Measurements from ENCODE around the gene TMEM179.

GRCh38 chr14:104548802-104549535 is 55.6 kb downstream of the TMEM179 start:
- TF ChIP-seq EZH2 (IDR thresholded peaks at IDR 0.05; ENCODE audit: borderline replicate concordance, low read depth, low read length, severe bottlenecking) (no peak), CTCF (IDR thresholded peaks at IDR 0.05; ENCODE audit: borderline replicate concordance, extremely low read depth, low read length, poor library complexity, severe bottlenecking) (no peak)

Data from DND-41 (cell line).